Left lung (tissue), 14 donors: Measurements from ENCODE around the gene SEPTIN6. TPM values are rescaled to one million over a fixed set of nuclear protein-coding genes. Genes with fewer than 3 reads are reported as not detected.

Experiments
- ATAC-seq: fragments of 200-7000 bp; cut with Tn5 transposase; one replicate; pipeline ENCODE4 v1.9.1; 2020; ENCODE audit warnings: moderate library complexity
- DNase-seq, 4 donors: peaks; one replicate each; pipeline ENCODE4 v3.0.0-alpha.2; 2013 to 2020
- H3K27ac ChIP-seq, 2 donors: fragments of 200-600 bp; sonication (generic) in 1 of 2; one replicate each; pipeline versions ENCODE4 v1.5.0 to v1.8.0; 2020 to 2021
- H3K27me3 ChIP-seq, 2 donors: fragments of 200-600 bp; sonication (generic) in 1 of 2; one replicate each; pipeline versions ENCODE4 v1.5.0 to v1.8.0; 2020 to 2021
- H3K36me3 ChIP-seq, 2 donors: fragments of 200-600 bp; sonication (generic) in 1 of 2; one replicate each; pipeline versions ENCODE4 v1.5.0 to v1.8.0; 2020 to 2021
- H3K4me1 ChIP-seq, 2 donors: fragments of 200-600 bp; one replicate each; pipeline ENCODE4 v1.8.0; 2021
- H3K4me3 ChIP-seq, 2 donors: fragments of 200-600 bp; sonication (generic) in 1 of 2; one replicate each; pipeline versions ENCODE4 v1.5.0 to v1.8.0; 2020 to 2021; ENCODE audit warnings: mild to moderate bottlenecking in 1 of 2
- H3K9me3 ChIP-seq, 2 donors: fragments of 200-600 bp; sonication (generic) in 1 of 2; one replicate each; pipeline versions ENCODE4 v1.5.0 to v1.8.0; 2020 to 2021
- intact Hi-C, 2 donors: fragments of 100-400 bp; cut with DNase I; formaldehyde crosslinking; loops; one replicate each; pipeline versions ENCODE4 v1.11.2 to v1.14.2; 2022
- long read RNA-seq, 12 donors: library from polyadenylated mRNA in 2 of 12; unstranded in 2 of 12; transcript quantifications; one replicate each; pipeline ENCODE4 v2.0.0 and lab custom pipeline, GENCODE V29; 2019 to 2026
- polyA plus RNA-seq, 6 donors: library from polyadenylated mRNA; unstranded; fragments of 120-200 nt; gene quantifications; one replicate each; pipeline ENCODE4 v1.2.1, GENCODE V29; 2013; ENCODE audit not compliant: insufficient read length in 6 of 6
- total RNA-seq, 2 donors: library from RNA; stranded (reverse); fragmentation: NEBNext Ultra II Directional; extraction: Animal tissue kit (Norgen Biotek cat#: 25700); gene quantifications; one replicate each; pipeline ENCODE4 v1.2.1, GENCODE V29; 2021
- TF ChIP-seq, protein P1 (sequence below), 2 donors: fragments of 200-600 bp; sonication (generic) in 1 of 2; IDR thresholded peaks; one replicate each; pipeline versions ENCODE4 v1.5.0 to v1.8.0; 2021; ENCODE audit warnings: antibody characterized with exemption in 2 of 2
- donor health status: DM: no; HTN: yes; CAD: no.
- donor health status: DM: no; HTN: no; CAD: no.

The SEPTIN6 gene
- total RNA-seq (10 to 100 TPM; 19.1 to 20.3 TPM), polyA plus RNA-seq (10 to 100 TPM; 28.8 to 43.1 (median 36.1) TPM)
- long read RNA-seq, donor 1, full-length matches to known transcripts = 8 of 14 reads
- long read RNA-seq, donor 1, partial matches to known transcripts = 6 of 14 reads
- long read RNA-seq, donor 1, other reads (novel, unspliced or antisense) = 0 of 14 reads
- long read RNA-seq, donor 2, partial matches to known transcripts = 7 of 9 reads
- long read RNA-seq, donor 2, other reads (novel, unspliced or antisense) = 0 of 9 reads
- long read RNA-seq, donor 3, partial matches to known transcripts = 0 of 5 reads
- long read RNA-seq, donor 3, other reads (novel, unspliced or antisense) = 0 of 5 reads
- long read RNA-seq, donor 4, partial matches to known transcripts = 3 of 9 reads
- long read RNA-seq, donor 4, other reads (novel, unspliced or antisense) = 1 of 9 reads
- long read RNA-seq, donor 5, partial matches to known transcripts = 0 of 4 reads
- long read RNA-seq, donor 5, other reads (novel, unspliced or antisense) = 0 of 4 reads
- long read RNA-seq, donor 6, full-length matches to known transcripts = 7 of 7 reads
- long read RNA-seq, donor 6, partial matches to known transcripts = 0 of 7 reads
- long read RNA-seq, donor 6, other reads (novel, unspliced or antisense) = 0 of 7 reads
- long read RNA-seq, donor 7, partial matches to known transcripts = 0 of 2 reads
- long read RNA-seq, donor 7, other reads (novel, unspliced or antisense) = 0 of 2 reads
- long read RNA-seq, donor 8, full-length matches to known transcripts = 5 of 5 reads
- long read RNA-seq, donor 8, partial matches to known transcripts = 0 of 5 reads
- long read RNA-seq, donor 8, other reads (novel, unspliced or antisense) = 0 of 5 reads
- long read RNA-seq, donor 9 = 0 reads
- long read RNA-seq, donor 10, transcript SEPT6-201 (10 exons, 2,693 nt) = major isoform, 9 of 15 reads
- long read RNA-seq, donor 10, partial matches to known transcripts = 4 of 15 reads
- long read RNA-seq, donor 10, other reads (novel, unspliced or antisense) = 1 of 15 reads
- long read RNA-seq, donor 11, transcript SEPT6-202 (10 exons, 1,576 nt) = major isoform, 9 of 43 reads
- long read RNA-seq, donor 11, partial matches to known transcripts = 33 of 43 reads
- long read RNA-seq, donor 11, other reads (novel, unspliced or antisense) = 0 of 43 reads
- long read RNA-seq, donor 12, full-length matches to known transcripts = 7 of 7 reads
- long read RNA-seq, donor 12, partial matches to known transcripts = 0 of 7 reads
- long read RNA-seq, donor 12, other reads (novel, unspliced or antisense) = 0 of 7 reads

DNA sequence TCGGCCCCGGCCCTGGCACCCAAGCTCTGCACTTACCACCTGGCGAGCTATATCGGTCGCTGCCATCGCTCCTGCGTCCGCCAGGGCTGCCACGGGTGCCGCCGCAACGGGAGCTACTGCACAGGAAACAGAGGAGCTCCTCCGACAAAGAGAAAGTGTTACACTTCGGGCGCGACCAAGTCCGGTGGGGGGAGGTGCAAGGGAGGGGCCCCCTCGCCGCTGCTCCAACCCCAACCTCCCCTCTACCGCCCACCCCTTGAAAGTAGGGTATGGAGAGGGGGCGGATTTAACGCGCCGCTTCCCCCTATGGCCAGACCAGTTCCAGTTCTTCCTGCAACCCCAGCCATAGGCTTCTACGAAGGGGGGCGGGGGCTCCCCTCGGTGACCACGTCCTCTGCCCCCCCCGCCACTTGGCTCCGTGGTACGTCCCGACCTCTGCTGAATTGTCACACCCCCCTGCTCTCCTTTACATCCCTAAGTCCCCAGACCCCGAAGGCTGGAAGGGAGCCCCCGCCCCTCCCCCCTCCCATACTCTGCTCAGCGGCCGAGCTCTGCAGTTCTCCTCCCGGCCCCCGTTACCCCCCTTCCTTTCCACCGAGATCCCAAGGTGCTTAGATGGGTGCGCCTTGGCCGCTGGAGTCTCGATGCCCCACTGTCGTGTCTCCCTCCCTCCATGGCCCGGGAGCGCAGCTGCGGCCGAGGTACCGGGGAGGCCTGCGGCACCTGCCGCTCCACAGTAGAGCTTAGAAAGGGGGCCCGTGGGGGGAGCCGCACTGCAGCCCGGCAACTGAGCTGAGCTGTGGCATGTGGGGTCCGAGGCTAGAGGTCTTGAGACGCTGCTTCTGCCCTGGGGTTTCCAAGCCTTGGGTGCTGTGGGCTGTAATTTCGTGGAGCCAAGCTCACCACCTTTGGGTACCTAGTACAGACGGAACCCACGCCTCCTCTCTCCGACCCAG lies at the start of gene SEPTIN6:
SEPTIN6 (minus strand) TSS at position 129 of the 956 bp plus-strand sequence; CDS start at position 66, 63 bp downstream.
- Histone ChIP-seq H3K4me3 (peak within 1 kb of the TSS; percentile 55 to 64), H3K27me3 (no peaks in the 10 kb centered on the region), H3K36me3 (no peaks in the 10 kb centered on the region), H3K4me1 (peaks cover 0 to 15% of the 10 kb centered on the region in 2 donors), H3K27ac (peak within 1 kb of the TSS; percentile 59 to 84), H3K9me3 (no peaks in the 10 kb centered on the region)
- ATAC-seq = peak; percentile 87
- TF ChIP-seq, protein P1, sequence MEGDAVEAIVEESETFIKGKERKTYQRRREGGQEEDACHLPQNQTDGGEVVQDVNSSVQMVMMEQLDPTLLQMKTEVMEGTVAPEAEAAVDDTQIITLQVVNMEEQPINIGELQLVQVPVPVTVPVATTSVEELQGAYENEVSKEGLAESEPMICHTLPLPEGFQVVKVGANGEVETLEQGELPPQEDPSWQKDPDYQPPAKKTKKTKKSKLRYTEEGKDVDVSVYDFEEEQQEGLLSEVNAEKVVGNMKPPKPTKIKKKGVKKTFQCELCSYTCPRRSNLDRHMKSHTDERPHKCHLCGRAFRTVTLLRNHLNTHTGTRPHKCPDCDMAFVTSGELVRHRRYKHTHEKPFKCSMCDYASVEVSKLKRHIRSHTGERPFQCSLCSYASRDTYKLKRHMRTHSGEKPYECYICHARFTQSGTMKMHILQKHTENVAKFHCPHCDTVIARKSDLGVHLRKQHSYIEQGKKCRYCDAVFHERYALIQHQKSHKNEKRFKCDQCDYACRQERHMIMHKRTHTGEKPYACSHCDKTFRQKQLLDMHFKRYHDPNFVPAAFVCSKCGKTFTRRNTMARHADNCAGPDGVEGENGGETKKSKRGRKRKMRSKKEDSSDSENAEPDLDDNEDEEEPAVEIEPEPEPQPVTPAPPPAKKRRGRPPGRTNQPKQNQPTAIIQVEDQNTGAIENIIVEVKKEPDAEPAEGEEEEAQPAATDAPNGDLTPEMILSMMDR (IDR thresholded peaks at IDR 0.05) = no peak
- intact Hi-C loops = no loop called here
- DNase-seq = peak in 3 of 4 donors; percentile 67 to 88 (median 75)

- DNase-seq = no peak
- Histone ChIP-seq H3K4me3 (no peak overlapping the region), H3K27me3 (no peaks in the 10 kb centered on the region), H3K9me3 (no peaks in the 10 kb centered on the region), H3K36me3 (no peaks in the 10 kb centered on the region), H3K27ac (no peak overlapping the region), H3K4me1 (peaks cover 0 to 8% of the 10 kb centered on the region in 2 donors)
- intact Hi-C loops = no loop called here
- TF ChIP-seq, protein P1 (IDR thresholded peaks at IDR 0.05) = no peak
- no peak for ATAC-seq
Observed at GRCh38 chrX:119738742-119739141, 45.8 kb upstream of the SEPTIN6 start.

GRCh38 chrX:119736206-119736764 lies 43.3 kb upstream of the SEPTIN6 start:
- H3K4me3 ChIP-seq = no peak overlapping the region
- H3K27ac ChIP-seq = no peak overlapping the region
- H3K36me3 ChIP-seq = no peaks in the 10 kb centered on the region
- no peaks in the 10 kb centered on the region for H3K9me3 ChIP-seq
- H3K27me3 ChIP-seq = no peaks in the 10 kb centered on the region
- TF ChIP-seq, protein P1 (IDR thresholded peaks at IDR 0.05) = no peak
- H3K4me1 ChIP-seq = peaks cover 0 to 8% of the 10 kb centered on the region in 2 donors
- intact Hi-C loops = no loop called here
- ATAC-seq (no peak), DNase-seq (no peak)

- DNase-seq (peak in 1 of 4 donors; percentile 12), ATAC-seq (no peak)
- TF ChIP-seq, protein P1 (IDR thresholded peaks at IDR 0.05) = no peak
- H3K4me3 ChIP-seq = no peak overlapping the region
- no peaks in the 10 kb centered on the region for H3K9me3 ChIP-seq
- no peaks in the 10 kb centered on the region for H3K36me3 ChIP-seq
- no peak overlapping the region for H3K27ac ChIP-seq
- H3K4me1 ChIP-seq = peaks cover 0 to 8% of the 10 kb centered on the region in 2 donors
- intact Hi-C loops = no loop called here
- no peaks in the 10 kb centered on the region for H3K27me3 ChIP-seq
Observed at GRCh38 chrX:119735467-119735866, 42.5 kb upstream of the SEPTIN6 start.
